Measurements from ENCODE around the gene GPR151.

Gene GPR151

GRCh38 chr5:146520731-146521130 is 4.7 kb upstream of the GPR151 start:
- no peak for DNase-seq (ENCODE audit: low read depth in 2 of 2)

DNA sequence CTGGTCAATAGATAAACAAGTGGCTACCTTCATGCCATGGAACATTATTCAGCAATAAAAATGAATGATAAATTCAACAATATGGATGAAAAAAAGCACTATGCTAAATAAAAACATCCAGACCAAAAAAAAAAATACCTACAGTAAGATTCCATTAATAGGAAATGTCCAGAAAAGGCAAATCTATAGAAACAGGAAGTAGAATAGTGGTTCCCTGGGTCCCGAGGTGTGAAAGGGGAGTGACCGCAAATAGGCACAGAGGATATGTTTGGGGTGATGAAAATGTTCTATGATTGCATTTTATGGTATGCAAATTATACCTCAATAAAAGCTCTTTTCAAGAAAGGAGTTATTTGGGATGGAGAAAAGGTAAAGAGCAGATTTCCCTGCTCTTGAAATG is 3.6 kb upstream of the GPR151 start:
- no peak for DNase-seq (ENCODE audit: low read depth in 2 of 2)

GRCh38 chr5:146515473-146516150 is 378 bp downstream of the GPR151 start:
- no peak for DNase-seq (ENCODE audit: low read depth in 2 of 2)

DNA sequence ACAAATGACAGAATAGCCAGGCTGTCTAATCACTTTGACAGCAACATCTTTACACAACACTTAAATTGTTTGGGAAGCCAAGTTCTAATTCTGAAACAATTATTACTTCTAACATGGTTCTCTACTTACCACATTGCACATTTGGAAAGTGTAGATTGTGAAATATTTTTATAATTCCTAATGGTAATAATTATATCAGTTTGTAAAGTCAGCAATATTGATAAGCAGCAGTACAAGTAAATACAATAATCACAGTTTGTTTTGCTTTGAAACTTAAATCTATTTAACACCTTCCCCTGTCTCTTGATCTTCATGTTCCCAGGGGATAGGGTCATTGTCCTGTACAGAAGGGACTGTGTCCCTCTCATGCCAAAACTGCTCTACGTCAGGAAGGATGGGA is 1.4 kb downstream of the GPR151 start:
- DNase-seq (ENCODE audit: low read depth in 2 of 2): no peak

DNA sequence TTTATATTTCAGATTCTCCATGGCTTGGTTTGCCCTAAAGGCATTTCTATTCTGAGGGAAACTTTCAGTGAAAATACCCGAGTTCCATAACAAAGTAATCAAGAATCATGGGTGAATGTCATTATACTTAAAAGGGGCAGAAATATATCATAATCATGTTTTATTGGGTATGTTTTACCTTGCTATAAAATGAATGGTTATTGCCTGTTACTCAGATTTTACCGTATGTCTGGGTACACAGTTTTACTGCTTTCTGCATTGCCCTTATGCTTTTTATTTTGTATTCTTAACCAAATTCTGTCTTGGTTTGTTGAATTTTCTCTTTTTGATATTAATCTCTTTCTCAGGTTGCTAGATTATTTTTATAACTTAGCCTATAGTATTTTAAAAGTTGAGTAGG is 2.5 kb downstream of the GPR151 start:
- no peak for DNase-seq (ENCODE audit: low read depth in 2 of 2)

- no peak for DNase-seq (ENCODE audit: low read depth in 2 of 2)
Measured at GRCh38 chr5:146510559-146511125, 5.3 kb downstream of the GPR151 start.

DNA sequence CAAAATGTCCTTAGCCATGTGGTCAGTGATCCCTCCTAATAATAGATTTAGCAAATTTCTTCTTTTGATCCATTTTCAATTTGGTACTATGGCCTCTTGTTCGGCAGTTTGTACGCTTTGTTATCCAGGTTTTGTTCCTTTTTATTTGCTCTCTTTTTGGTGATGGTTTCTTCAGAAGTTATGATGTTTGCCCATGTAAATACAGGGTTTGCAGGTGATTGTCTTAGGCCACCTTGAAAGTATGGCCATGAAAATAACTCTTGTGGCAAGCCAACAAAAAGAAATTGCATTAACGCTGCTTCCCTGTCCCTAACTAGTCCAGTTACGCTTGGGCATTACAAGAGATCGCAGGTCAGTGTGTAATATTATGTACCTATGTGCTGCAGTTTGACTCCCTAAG is 8.6 kb downstream of the GPR151 start:
- DNase-seq (ENCODE audit: low read depth in 2 of 2): no peak

GRCh38 chr5:146499680-146500079 is 16.3 kb downstream of the GPR151 start:
- no peak for DNase-seq (ENCODE audit: low read depth in 2 of 2)

DNA sequence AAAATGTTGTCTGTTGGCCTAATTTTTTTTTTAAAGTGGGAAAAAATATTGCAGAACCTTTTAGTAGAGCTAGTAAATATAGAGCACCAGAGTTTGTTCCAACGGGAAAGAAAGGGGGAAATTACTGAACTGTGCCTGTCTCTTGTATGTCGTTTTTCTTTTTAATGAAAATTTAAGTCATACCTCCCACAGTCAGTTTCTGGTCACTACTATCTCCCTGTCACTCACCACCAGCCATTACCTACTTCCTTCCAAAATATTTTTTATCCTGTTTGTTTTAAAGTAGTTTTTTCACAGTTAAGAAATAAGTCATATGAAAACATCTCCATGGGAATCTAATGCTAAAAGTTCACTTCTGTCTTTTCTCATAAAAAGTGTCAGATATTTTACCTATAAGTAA is 21.3 kb downstream of the GPR151 start:
- DNase-seq (ENCODE audit: low read depth in 2 of 2): no peak

GRCh38 chr5:146490089-146490843 is 25.7 kb downstream of the GPR151 start:
- no peak for DNase-seq (ENCODE audit: low read depth in 2 of 2)

GRCh38 chr5:146484714-146485391 is 31.1 kb downstream of the GPR151 start:
- no peak for DNase-seq (ENCODE audit: low read depth in 2 of 2)

GRCh38 chr5:146482775-146483174 is 33.2 kb downstream of the GPR151 start:
- DNase-seq (ENCODE audit: low read depth in 2 of 2): no peak

DNA sequence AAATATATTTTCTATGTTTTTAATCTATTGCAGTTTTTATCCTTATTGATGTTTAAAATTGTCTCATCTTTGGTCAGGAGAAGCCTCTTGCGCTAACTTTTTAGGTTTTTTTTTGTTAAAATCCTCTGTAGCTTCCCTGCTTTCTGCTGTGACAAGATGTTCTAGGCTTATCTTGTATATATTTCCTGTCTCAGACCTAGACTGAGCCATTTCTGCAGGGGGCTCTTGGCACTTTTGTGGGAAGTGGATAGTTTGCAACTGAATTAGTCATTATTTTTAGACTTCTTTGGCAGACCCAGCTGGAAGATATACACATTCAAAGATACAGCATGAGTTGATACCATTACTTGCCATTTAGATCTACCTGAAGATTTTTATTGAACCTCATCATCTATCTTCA is 40.1 kb downstream of the GPR151 start:
- DNase-seq (ENCODE audit: low read depth in 2 of 2): no peak

DNA sequence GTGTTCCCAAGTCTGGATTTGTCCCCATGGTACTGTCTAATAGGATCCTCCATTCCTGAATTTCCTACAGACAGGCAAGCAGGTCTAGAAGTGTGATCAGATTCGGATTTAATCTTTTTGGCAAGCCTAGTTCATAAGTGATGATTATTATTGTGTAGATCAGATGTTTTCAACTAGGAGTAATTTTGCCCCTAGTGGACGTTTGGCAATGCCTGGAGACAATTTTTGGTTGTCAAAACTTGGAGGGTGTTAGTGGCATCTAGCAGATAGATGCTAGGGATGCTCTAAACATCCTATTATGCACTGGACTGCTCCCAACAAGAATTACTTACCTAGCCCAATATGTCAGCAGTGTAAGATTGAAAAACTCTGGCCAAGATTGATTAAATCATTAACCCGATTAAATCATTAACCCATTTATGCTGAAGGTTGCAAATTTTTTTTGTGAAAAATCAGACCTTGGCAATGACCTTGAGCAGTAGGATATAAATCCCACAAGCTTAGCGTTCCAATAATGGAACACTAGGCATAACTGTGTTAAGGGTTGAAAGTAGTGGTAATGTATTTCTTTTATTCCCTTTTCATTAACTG is 40.7 kb downstream of the GPR151 start:
- DNase-seq (ENCODE audit: low read depth in 2 of 2): no peak

- no peak for DNase-seq (ENCODE audit: low read depth in 2 of 2)
Measured at GRCh38 chr5:146474065-146474464, 41.9 kb downstream of the GPR151 start.

DNA sequence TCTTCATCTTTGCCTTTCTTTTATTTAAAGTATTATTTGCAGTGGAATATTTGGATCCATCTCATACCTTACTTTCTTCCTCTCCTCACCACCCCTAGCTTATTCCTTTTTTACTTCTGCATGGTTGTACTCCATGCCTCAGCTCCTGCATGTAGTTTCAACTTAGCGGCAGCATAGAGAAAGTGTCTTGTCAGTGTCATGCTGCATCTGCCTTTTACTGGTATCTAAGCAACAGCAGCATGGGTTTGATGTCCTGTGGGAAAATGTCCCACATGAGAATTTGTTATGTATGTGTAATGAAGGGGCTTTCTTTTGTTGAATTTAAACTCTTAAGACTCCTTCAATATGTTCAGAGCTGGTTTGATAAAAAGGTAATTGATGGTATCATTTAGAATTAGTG is 48.2 kb downstream of the GPR151 start:
- DNase-seq (ENCODE audit: low read depth in 2 of 2): no peak

GRCh38 chr5:146466521-146467349 is 49.3 kb downstream of the GPR151 start:
- no peak for DNase-seq (ENCODE audit: low read depth in 2 of 2)

- no peak for DNase-seq (ENCODE audit: low read depth in 2 of 2)
Measured at GRCh38 chr5:146463446-146463845, 52.5 kb downstream of the GPR151 start.

Data from activated CD8-positive, alpha-beta memory T cell treated with anti-CD3 and anti-CD28 coated beads for 4 hours (primary cell).